ENCODE results near the gene TRPV3. TPM values are rescaled to one million over a fixed set of nuclear protein-coding genes. Genes with fewer than 3 reads are reported as not detected.
"Not testable (repeated sequence)": the region's sequence is repeated elsewhere in the genome, so short reads cannot be mapped to it uniquely, and the experiment has no call there.

The TRPV3 gene
- polyA plus RNA-seq, 1 donor (not counting 4 experiments of a cell fraction or from before 2014, with no cell fraction given) = 9.4 TPM

DNA sequence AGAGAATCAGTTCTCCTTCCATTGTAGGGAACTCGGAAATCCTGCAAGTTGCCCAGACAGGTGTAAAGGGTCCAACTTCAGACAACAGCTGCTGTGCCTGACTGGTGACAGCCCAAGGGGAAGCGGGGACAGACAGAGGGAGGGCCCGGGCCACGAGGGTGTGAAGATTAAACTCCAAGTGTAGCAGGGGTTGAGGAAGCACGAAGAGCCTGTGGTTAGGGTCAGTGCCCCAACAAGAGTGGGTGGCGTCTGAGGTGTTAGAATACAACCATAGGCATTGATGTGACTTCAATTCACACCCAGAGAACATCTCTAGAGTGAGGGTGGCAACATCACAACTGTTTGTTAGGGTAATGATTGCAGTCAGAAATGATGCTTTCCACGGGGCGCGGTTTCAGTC is 42.7 kb downstream of the TRPV3 start:
- dilution Hi-C loops (cut with MboI; ENCODE audit: extremely low pct_ligation_motif_present, low sequenced_read_pairs) = no loop called here
- no peak for FAIRE-seq
- peaks cover 16 to 32% of the 10 kb centered on the region in 2 experiments for H3K36me3 ChIP-seq (ENCODE audit: control insufficient read depth in 2 of 2, extremely low read depth in 1 of 2, insufficient read depth in 2 of 2, low read length in 2 of 2)

DNA sequence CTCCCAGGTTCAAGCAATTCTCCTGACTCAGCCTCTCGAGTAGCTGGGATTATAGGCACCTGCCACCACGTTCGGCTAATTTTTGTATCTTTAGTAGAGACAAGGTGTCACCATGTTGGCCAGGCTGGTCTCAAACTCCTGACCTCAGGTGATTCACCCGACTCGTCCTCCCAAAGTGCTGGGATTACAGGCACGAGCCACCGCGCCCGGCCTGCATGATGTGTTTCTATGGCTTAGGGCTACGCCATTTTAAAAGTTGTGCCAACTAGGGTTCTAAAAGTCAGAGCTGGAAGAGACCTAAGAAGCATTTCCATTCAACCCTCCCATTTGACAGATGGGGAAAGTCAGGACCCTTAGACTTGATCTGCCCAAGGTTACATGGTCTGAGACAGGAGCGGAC is 43.4 kb downstream of the TRPV3 start:
- H3K4me1 ChIP-seq (ENCODE audit: control insufficient read depth, extremely low read depth, insufficient read depth, low read length); H3K9ac ChIP-seq (ENCODE audit: control insufficient read depth, extremely low read depth, insufficient read depth, low read length); DNase-seq (ENCODE audit: low read depth, low spot score); H2AFZ ChIP-seq (ENCODE audit: control insufficient read depth, low read length); H4K20me1 ChIP-seq (ENCODE audit: control insufficient read depth, extremely low read depth, insufficient read depth, low read length); H3K27me3 ChIP-seq (ENCODE audit: control insufficient read depth, extremely low read depth, insufficient read depth, low read length); H3K4me2 ChIP-seq (ENCODE audit: control insufficient read depth, extremely low read depth, insufficient read depth, low read depth, low read length); H3K27ac ChIP-seq (ENCODE audit: control insufficient read depth, insufficient read depth, low read length); H3K9me1 ChIP-seq (ENCODE audit: control insufficient read depth, extremely low read depth, insufficient read depth, low read length); FAIRE-seq; H3K79me2 ChIP-seq (ENCODE audit: control insufficient read depth, insufficient read depth, low read length); H3K9me3 ChIP-seq (ENCODE audit: control insufficient read depth, low read depth, low read length); H3K4me3 ChIP-seq (ENCODE audit: control insufficient read depth in 2 of 3, extremely low read depth in 1 of 3, insufficient read depth in 2 of 3, low read depth in 1 of 3, low read length in 3 of 3); dilution Hi-C loops (cut with MboI; ENCODE audit: extremely low pct_ligation_motif_present, low sequenced_read_pairs): not testable (repeated sequence)
- H3K36me3 ChIP-seq (ENCODE audit: control insufficient read depth in 2 of 2, extremely low read depth in 1 of 2, insufficient read depth in 2 of 2, low read length in 2 of 2) = peaks cover 16 to 30% of the 10 kb centered on the region in 2 experiments

More for the DNA sequence above, 42.7 kb downstream of the TRPV3 start:
- no peak overlapping the region for H2AFZ ChIP-seq (ENCODE audit: control insufficient read depth, low read length)
- no peak overlapping the region for H3K9ac ChIP-seq (ENCODE audit: control insufficient read depth, extremely low read depth, insufficient read depth, low read length)
- TF ChIP-seq CTCF (optimal IDR thresholded peaks at IDR 0.05 in 1 of 3, IDR thresholded peaks at IDR 0.05 in 1 of 3, conservative IDR thresholded peaks at IDR 0.05 in 1 of 3; ENCODE audit: extremely low read depth in 1 of 3, insufficient read depth in 2 of 3, low read length in 3 of 3) = no peak
- TF ChIP-seq EZH2 (IDR thresholded peaks at IDR 0.05; ENCODE audit: low read length) = no peak
- no peaks in the 10 kb centered on the region for H3K9me3 ChIP-seq (ENCODE audit: control insufficient read depth, low read depth, low read length)
- no peaks in the 10 kb centered on the region for H4K20me1 ChIP-seq (ENCODE audit: control insufficient read depth, extremely low read depth, insufficient read depth, low read length)
- H3K4me3 ChIP-seq (ENCODE audit: control insufficient read depth in 2 of 3, extremely low read depth in 1 of 3, insufficient read depth in 2 of 3, low read depth in 1 of 3, low read length in 3 of 3) = no peak overlapping the region
- H3K27me3 ChIP-seq (ENCODE audit: control insufficient read depth, extremely low read depth, insufficient read depth, low read length) = no peaks in the 10 kb centered on the region
- no peak overlapping the region for H3K27ac ChIP-seq (ENCODE audit: control insufficient read depth, insufficient read depth, low read length)
- no peak for DNase-seq (ENCODE audit: low read depth, low spot score)
- no peak overlapping the region for H3K4me2 ChIP-seq (ENCODE audit: control insufficient read depth, extremely low read depth, insufficient read depth, low read depth, low read length)
- H3K9me1 ChIP-seq (ENCODE audit: control insufficient read depth, extremely low read depth, insufficient read depth, low read length) = no peaks in the 10 kb centered on the region
- no peaks in the 10 kb centered on the region for H3K79me2 ChIP-seq (ENCODE audit: control insufficient read depth, insufficient read depth, low read length)
- no peaks in the 10 kb centered on the region for H3K4me1 ChIP-seq (ENCODE audit: control insufficient read depth, extremely low read depth, insufficient read depth, low read length)

All from keratinocyte (primary cell).